ENCODE measurements around the gene MCTP1. TPM values are rescaled to one million over a fixed set of nuclear protein-coding genes. Genes with fewer than 3 reads are reported as not detected.

The MCTP1 gene
- total RNA-seq, 1 donor from 2014 or later, result 9.1 TPM

DNA sequence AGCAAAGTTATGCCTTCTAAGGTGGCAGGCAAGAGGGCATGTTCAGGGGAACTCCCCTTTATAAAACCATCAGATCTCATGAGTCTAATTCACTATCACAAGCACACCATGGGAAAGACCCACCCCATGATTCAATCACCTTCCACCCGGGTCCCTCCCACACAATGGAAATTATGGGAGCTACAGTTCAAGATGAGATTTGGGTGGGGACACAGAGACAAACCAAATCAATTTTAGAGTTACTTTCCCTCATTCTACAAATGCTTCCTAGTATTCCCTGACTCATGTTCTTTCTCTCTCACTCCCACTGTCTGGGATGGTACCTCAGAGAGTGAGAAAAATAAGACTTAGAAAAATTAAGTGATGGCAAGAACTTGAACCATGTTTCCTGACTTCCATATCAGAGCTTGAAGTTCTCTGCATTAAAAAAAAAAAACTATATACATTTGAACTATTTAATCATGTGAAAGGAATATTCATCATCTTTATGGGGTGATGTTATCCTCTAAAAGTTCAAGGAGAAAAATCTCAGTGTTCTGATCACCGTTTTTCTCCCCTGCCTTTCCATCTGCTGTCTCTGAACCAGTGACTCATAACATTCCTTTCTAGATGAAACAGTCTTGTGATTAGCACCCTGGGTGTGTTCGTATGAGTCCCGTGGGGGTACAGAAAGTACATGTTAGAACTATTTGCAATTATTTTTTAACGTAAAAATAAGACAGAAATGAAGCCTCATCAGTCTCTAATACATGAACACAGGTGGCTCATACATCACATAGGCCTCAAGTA, 383.5 kb downstream of the MCTP1 start:
- Mint-ChIP-seq H3K27me3 (ENCODE audit: low read depth) (peaks cover 1% of the 10 kb centered on the region), H3K4me1 (peaks cover 4% of the 10 kb centered on the region), H3K4me3 (no peak overlapping the region), H3K36me3 (no peaks in the 10 kb centered on the region), H3K9me3 (no peaks in the 10 kb centered on the region), H3K27ac (no peak overlapping the region)
- TF ChIP-seq CTCF (IDR thresholded peaks at IDR 0.05; ENCODE audit: unreplicated experiment), result no peak
- no peak for DNase-seq (ENCODE audit: low spot score in 2 of 2, unreplicated experiment in 2 of 2)

GRCh38 chr5:94900006-94900505, 384.8 kb downstream of the MCTP1 start:
- TF ChIP-seq CTCF (IDR thresholded peaks at IDR 0.05; ENCODE audit: unreplicated experiment), result no peak
- Mint-ChIP-seq H3K36me3 (no peaks in the 10 kb centered on the region), H3K4me1 (peaks cover 4% of the 10 kb centered on the region), H3K9me3 (no peaks in the 10 kb centered on the region), H3K27ac (no peak overlapping the region), H3K27me3 (ENCODE audit: low read depth) (peaks cover 1% of the 10 kb centered on the region), H3K4me3 (no peak overlapping the region)
- no peak for DNase-seq (ENCODE audit: low spot score in 2 of 2, unreplicated experiment in 2 of 2)

- Mint-ChIP-seq H3K9me3 (no peaks in the 10 kb centered on the region), H3K4me1 (peaks cover 3% of the 10 kb centered on the region), H3K27me3 (ENCODE audit: low read depth) (peaks cover 1% of the 10 kb centered on the region), H3K4me3 (no peak overlapping the region), H3K36me3 (no peaks in the 10 kb centered on the region), H3K27ac (no peak overlapping the region)
- no peak for DNase-seq (ENCODE audit: low spot score in 2 of 2, unreplicated experiment in 2 of 2)
- TF ChIP-seq CTCF (IDR thresholded peaks at IDR 0.05; ENCODE audit: unreplicated experiment), result no peak
Observed at GRCh38 chr5:94893412-94894135, 391.3 kb downstream of the MCTP1 start.

DNA sequence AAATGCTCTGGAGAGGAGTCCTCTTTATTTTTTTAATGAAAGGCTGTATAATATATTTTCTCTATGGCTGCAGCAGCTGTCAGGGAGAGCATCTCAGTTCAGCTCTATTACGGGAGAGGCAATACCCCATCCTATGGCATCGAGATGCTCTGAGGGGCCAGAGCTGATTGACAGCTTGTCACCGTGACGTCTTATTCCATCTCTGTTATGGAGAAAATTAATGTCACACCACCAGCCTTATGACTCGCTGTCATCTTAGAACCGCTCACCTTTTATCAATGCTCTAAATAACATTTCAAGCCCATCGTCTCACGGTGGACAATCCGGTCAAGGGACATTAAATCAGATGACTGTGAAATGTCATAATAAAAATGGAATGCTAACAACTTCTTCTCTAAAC, 392.9 kb downstream of the MCTP1 start:
- TF ChIP-seq CTCF (IDR thresholded peaks at IDR 0.05; ENCODE audit: unreplicated experiment), result no peak
- no peaks in the 10 kb centered on the region for H3K9me3 Mint-ChIP-seq
- DNase-seq (ENCODE audit: low spot score in 2 of 2, unreplicated experiment in 2 of 2), result no peak
- no peak overlapping the region for H3K4me3 Mint-ChIP-seq
- H3K27me3 Mint-ChIP-seq (ENCODE audit: low read depth), result no peaks in the 10 kb centered on the region
- H3K4me1 Mint-ChIP-seq, result peaks cover 3% of the 10 kb centered on the region
- no peak overlapping the region for H3K27ac Mint-ChIP-seq
- H3K36me3 Mint-ChIP-seq, result no peaks in the 10 kb centered on the region

- DNase-seq (ENCODE audit: low spot score in 2 of 2, unreplicated experiment in 2 of 2), result no peak
- H3K4me3 Mint-ChIP-seq, result no peak overlapping the region
- no peak overlapping the region for H3K27ac Mint-ChIP-seq
- peaks cover 3% of the 10 kb centered on the region for H3K4me1 Mint-ChIP-seq
- H3K36me3 Mint-ChIP-seq, result no peaks in the 10 kb centered on the region
- no peak for TF ChIP-seq CTCF (IDR thresholded peaks at IDR 0.05; ENCODE audit: unreplicated experiment)
- no peaks in the 10 kb centered on the region for H3K27me3 Mint-ChIP-seq (ENCODE audit: low read depth)
- H3K9me3 Mint-ChIP-seq, result no peaks in the 10 kb centered on the region
Observed at GRCh38 chr5:94891565-94891964, 393.3 kb downstream of the MCTP1 start.
